ENCODE data around the gene OOSP3. TPM values are rescaled to one million over a fixed set of nuclear protein-coding genes. Genes with fewer than 3 reads are reported as not detected.
"Not testable (repeated sequence)": the region's sequence is repeated elsewhere in the genome, so short reads cannot be mapped to it uniquely, and the experiment has no call there.

OOSP3 gene
- total RNA-seq, 1 experiment from 2014 or later = not detected

DNA sequence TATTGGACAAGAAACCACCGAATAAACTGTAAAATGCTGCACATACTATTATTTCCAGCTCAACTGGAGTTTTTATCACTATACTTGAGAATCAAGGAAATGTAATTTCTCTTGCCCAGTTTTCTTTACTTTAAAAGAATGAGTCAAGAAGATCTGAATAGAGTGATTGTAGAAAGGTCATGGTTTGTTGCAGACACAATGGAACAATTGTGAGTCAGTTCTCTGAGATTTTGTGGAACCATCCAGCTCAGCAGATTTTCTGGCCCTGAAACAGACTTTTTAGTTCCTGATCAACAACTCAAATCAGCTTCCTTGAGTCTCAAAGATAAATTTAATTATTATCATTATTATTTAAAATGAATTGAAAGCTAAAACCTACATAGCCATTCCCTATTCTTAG, 13.6 kb upstream of the OOSP3 start:
- H3K27me3 ChIP-seq = no peaks in the 10 kb centered on the region
- no peak for DNase-seq
- no peaks in the 10 kb centered on the region for H3K36me3 ChIP-seq
- H3K4me3 ChIP-seq = no peak overlapping the region
- no peaks in the 10 kb centered on the region for H3K9me3 ChIP-seq

- Histone ChIP-seq H3K27me3 (no peaks in the 10 kb centered on the region), H3K36me3 (no peaks in the 10 kb centered on the region), H3K4me3 (no peak within 1 kb of the TSS), H3K9me3 (peaks cover 5% of the 10 kb centered on the region)
- no peak for DNase-seq
Observed at GRCh38 chr11:59866397-59866796, 12.2 kb upstream of the OOSP3 start, which contains the start of gene TCN1. TCN1 (minus strand) TSS chr11:59866487; CDS start chr11:59866470, 17 bp downstream.

DNA sequence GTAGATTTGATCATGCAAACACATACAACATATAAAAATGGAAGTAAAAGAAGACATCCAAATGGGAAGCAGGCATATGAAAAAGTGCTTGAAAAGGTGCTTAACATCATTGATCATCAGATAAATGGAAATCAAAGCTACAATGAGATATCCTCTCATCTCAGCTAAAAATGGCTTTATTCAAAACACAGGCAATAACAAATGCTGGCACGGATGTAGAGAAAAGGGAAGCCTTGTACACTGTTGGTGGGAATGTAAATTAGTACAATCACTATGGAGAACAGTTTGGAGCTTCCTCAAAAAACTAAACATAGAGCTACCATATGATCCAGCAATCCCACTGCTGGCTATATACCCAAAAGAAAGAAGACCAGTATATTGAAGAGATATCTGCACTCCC, 11.7 kb upstream of the OOSP3 start:
- no peak overlapping the region for H3K4me3 ChIP-seq
- no peak for DNase-seq
- H3K27me3 ChIP-seq = no peaks in the 10 kb centered on the region
- no peaks in the 10 kb centered on the region for H3K36me3 ChIP-seq
- peaks cover 5% of the 10 kb centered on the region for H3K9me3 ChIP-seq

GRCh38 chr11:59867946-59868345, 10.6 kb upstream of the OOSP3 start:
- no peaks in the 10 kb centered on the region for H3K27me3 ChIP-seq
- H3K4me3 ChIP-seq = no peak overlapping the region
- peaks cover 5% of the 10 kb centered on the region for H3K9me3 ChIP-seq
- no peak for DNase-seq
- H3K36me3 ChIP-seq = no peaks in the 10 kb centered on the region

DNA sequence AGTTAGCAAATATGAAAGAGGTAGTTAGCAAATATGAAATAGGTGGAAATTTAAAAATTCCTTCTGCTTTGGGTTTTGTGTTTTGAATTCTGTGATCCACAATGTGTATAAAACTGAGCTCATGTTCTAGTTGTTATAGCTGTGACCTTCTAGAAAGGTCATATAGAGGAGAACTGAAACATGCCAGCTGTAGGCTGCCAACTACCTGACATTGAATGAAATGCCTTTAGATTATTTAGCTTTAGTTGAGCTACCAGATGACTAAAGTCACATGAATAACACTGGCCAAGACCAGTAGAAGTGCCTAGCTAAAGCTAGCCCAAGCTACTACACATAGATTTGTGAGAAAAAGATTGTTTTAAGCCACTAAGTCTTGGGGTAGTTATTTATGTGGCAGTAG, 6.5 kb upstream of the OOSP3 start:
- Histone ChIP-seq H3K27me3 (no peaks in the 10 kb centered on the region), H3K9me3 (peaks cover 5% of the 10 kb centered on the region), H3K36me3 (no peaks in the 10 kb centered on the region), H3K4me3 (no peak overlapping the region)
- no peak for DNase-seq

- Histone ChIP-seq H3K36me3 (no peaks in the 10 kb centered on the region), H3K4me3 (no peak overlapping the region), H3K9me3 (no peaks in the 10 kb centered on the region), H3K27me3 (no peaks in the 10 kb centered on the region)
- DNase-seq = no peak
Observed at GRCh38 chr11:59875856-59876519, 2.6 kb upstream of the OOSP3 start.

- DNase-seq = no peak
- Histone ChIP-seq H3K36me3 (no peaks in the 10 kb centered on the region), H3K27me3 (no peaks in the 10 kb centered on the region), H3K4me3 (no peak overlapping the region), H3K9me3 (no peaks in the 10 kb centered on the region)
Observed at GRCh38 chr11:59877325-59877724, 1.3 kb upstream of the OOSP3 start.

GRCh38 chr11:59877784-59878183, 798 bp upstream of the OOSP3 start:
- H3K36me3 ChIP-seq = no peaks in the 10 kb centered on the region

DNA sequence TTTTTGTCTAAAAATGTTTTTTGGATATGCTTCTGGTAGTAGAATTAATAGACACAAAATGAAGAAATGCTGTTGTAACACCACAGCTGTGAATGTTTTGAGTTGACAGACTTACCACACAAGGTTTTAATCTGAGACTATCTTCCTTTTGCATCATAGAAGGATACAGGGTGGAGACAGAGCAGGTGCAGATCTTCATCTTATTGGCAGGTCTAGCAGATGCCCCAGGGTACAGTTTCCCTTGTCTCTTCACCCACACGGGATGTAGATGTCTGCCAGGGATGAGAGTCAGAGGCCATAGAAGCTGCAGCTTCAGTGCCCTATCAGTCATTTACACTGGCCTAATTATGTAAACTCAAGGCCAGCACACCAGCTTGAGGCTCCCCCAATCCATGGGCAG, 985 bp downstream of the OOSP3 start:
- H3K9me3 ChIP-seq = no peaks in the 10 kb centered on the region
- no peaks in the 10 kb centered on the region for H3K27me3 ChIP-seq
- H3K4me3 ChIP-seq = no peak overlapping the region
- no peak for DNase-seq
- no peaks in the 10 kb centered on the region for H3K36me3 ChIP-seq

More at GRCh38 chr11:59877784-59878183, 798 bp upstream of the OOSP3 start:
- no peak overlapping the region for H3K4me3 ChIP-seq
- H3K9me3 ChIP-seq = no peaks in the 10 kb centered on the region
- no peak for DNase-seq
- no peaks in the 10 kb centered on the region for H3K27me3 ChIP-seq

- no peaks in the 10 kb centered on the region for H3K27me3 ChIP-seq
Observed at GRCh38 chr11:59883597-59883996, 5.0 kb downstream of the OOSP3 start.

DNA sequence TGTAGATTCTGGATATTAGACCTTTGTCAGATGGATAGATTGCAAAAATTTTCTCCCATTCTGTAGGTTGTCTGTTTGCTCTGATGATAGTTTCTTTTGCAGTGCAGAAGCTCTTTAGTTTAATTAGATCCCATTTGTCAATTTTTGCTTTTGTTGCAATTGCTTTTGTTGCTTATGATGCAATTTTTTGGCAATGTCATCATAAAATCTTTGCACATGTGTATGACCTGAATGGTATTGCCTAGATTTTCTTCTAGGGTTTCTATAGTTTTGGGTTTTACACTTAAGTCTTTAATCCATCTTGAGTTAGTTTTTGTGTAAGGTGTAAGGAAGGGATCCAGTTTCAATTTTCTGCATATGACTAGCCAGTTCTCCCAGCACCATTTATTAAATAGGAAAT, 8.6 kb downstream of the OOSP3 start:
- H3K36me3 ChIP-seq, DNase-seq, H3K27me3 ChIP-seq, H3K9me3 ChIP-seq, H3K4me3 ChIP-seq: not testable (repeated sequence)

More at GRCh38 chr11:59883597-59883996, 5.0 kb downstream of the OOSP3 start:
- no peak for DNase-seq
- Histone ChIP-seq H3K4me3 (no peak overlapping the region), H3K36me3 (no peaks in the 10 kb centered on the region), H3K9me3 (no peaks in the 10 kb centered on the region)

DNA sequence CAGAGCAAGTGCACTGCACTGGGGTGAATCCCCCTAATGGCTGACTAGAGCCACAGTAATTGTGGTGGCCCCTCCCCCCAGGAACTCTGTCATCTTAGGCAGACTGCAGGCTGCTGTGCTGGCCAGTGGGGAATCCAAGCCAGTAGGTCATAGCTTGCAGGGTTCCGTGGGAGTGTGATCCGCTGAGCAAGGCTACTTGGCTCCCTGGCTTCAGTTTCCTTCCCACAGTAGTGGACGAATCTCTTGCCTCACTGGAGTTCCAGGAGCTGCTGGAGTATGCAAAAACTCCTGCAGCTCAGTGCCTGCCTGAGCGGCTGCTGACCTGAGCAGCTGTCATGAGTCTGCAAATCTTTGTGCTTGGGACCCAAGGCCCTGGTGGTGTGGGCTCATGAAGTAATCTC, 13.2 kb downstream of the OOSP3 start:
- no peaks in the 10 kb centered on the region for H3K36me3 ChIP-seq
- peak; percentile 17 for DNase-seq
- peaks cover 5% of the 10 kb centered on the region for H3K9me3 ChIP-seq
- no peaks in the 10 kb centered on the region for H3K27me3 ChIP-seq
- no peak overlapping the region for H3K4me3 ChIP-seq

GRCh38 chr11:59894616-59895015, 16.0 kb downstream of the OOSP3 start:
- Histone ChIP-seq H3K27me3 (no peaks in the 10 kb centered on the region), H3K9me3 (peaks cover 2% of the 10 kb centered on the region), H3K4me3 (no peak overlapping the region)

DNA sequence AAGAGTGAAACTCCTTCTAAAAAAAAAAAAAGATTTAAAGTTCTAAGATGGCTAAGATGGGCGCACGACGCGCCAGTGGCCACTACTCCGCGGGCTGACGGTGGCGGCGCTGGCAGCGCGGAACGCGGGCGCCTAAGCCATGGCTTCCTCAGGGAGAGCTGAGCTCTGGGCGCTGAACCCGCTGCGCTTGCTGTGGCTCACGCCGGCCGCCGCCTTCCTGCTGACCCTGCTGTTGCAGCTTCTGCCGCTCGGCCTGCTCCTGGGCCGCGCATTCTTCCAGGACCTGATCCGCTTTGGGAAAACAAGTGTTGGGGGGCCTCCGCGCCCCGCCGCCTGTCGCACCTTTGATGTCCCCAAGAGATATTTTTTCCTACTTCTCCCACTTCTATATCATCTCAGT, 19.5 kb downstream of the OOSP3 start:
- Histone ChIP-seq H3K9me3 (no peaks in the 10 kb centered on the region), H3K4me3 (no peak overlapping the region), H3K27me3 (no peaks in the 10 kb centered on the region), H3K36me3 (no peaks in the 10 kb centered on the region)
- DNase-seq = no peak

More at GRCh38 chr11:59894616-59895015, 16.0 kb downstream of the OOSP3 start:
- DNase-seq = no peak
- H3K36me3 ChIP-seq = no peaks in the 10 kb centered on the region

DNA sequence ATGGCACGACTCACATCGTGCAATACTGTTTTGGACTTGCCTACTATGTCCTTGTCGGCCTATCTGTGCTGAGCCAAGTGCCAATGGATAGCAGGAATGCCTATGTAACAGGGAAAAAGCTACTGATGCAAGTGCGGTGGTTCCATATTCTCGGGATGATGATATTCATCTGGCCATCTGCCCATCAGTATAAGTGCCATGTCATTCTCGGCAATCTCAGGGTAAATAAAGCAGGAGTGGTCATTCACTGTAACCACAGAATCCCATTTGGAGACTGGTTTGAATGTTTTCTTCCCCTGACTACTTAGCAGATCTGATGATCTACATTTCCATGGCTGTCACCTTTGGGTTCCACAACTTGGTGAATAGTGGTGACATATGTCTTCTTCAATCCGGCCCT, 20.1 kb downstream of the OOSP3 start:
- no peak for DNase-seq
- Histone ChIP-seq H3K27me3 (no peaks in the 10 kb centered on the region), H3K9me3 (no peaks in the 10 kb centered on the region), H3K36me3 (no peaks in the 10 kb centered on the region), H3K4me3 (no peak overlapping the region)

DNA sequence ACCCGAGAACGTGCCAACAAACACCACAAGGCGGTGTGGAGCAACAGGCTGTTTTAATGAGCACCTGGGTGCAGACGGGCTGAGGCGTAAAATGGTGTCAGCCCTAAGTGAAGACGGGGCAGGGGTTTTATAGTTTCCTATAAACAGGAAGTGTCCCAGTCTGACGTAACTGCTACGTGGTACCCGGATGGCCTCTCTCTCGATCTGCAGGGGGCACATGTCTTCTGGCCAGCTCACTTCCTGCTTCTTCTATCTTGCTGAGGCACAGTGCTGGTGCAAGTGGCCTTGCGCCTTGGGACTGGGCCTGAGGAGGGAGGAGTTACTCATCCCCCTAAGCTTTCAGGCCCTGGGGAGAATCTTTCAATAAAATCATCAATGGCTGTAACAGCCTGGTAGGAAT, 20.9 kb downstream of the OOSP3 start:
- Histone ChIP-seq H3K27me3 (no peaks in the 10 kb centered on the region), H3K4me3 (no peak overlapping the region), H3K36me3 (no peaks in the 10 kb centered on the region), H3K9me3 (no peaks in the 10 kb centered on the region)
- DNase-seq = peak; percentile 36

DNA sequence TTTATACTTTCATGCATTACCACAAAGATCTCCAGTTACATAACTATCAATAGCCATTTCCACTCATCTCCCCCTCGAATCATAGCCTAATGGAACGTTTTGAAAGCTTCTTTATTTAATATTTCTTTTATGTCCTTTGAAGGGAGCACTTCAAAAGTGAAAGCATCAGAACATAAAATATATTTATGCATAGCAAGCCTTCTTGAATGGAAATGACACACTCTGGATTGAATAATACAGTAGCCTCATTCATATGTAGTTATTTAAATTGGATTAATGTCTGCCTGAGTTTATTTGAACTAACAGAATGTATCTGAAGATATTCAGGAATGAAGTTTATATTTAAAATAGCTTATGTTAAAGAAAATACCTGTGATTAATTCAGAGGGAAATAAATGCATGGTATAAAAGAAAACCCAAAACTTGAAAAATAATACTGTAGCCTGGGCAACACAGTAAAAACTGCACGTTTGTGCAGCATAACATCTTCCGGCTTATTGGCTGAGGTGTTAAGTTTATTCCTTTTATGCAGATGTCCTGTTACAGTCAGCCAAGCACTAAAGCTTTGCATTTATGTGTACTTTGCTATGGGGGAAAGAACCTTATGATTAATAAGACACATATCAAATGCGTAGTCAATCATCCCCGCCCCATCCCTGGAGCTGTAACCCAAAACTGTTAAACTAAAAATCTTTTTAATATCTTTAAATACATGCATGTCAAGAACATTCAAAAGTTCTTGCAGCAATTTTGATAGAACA, 22.0 kb downstream of the OOSP3 start:
- H3K27me3 ChIP-seq = no peaks in the 10 kb centered on the region
- no peak for DNase-seq
- H3K36me3 ChIP-seq = no peaks in the 10 kb centered on the region
- no peaks in the 10 kb centered on the region for H3K9me3 ChIP-seq
- no peak overlapping the region for H3K4me3 ChIP-seq

GRCh38 chr11:59901306-59901705, 22.7 kb downstream of the OOSP3 start:
- H3K9me3 ChIP-seq = no peaks in the 10 kb centered on the region
- no peaks in the 10 kb centered on the region for H3K36me3 ChIP-seq
- peak overlapping the region; percentile 19 for H3K4me3 ChIP-seq
- no peaks in the 10 kb centered on the region for H3K27me3 ChIP-seq
- peak; percentile 73 for DNase-seq

All from MG63 (cell line).